Stimulated activated CD8-positive, alpha-beta memory T cell treated with anti-CD3 and anti-CD28 coated beads, Interleukin-7, amount 100 ng/mL, for 1 hour (primary cell): Measurements from ENCODE around the gene ARID3A.

ENCODE experiments used
- DNase-seq, 2 donors: peaks; one replicate each; pipeline ENCODE4 v3.0.0-alpha.2; 2020; ENCODE audit warnings: low read depth in 2 of 2

Gene ARID3A

GRCh38 chr19:961866-962620 lies 36.2 kb downstream of the ARID3A start:
- DNase-seq, result no peak

DNA sequence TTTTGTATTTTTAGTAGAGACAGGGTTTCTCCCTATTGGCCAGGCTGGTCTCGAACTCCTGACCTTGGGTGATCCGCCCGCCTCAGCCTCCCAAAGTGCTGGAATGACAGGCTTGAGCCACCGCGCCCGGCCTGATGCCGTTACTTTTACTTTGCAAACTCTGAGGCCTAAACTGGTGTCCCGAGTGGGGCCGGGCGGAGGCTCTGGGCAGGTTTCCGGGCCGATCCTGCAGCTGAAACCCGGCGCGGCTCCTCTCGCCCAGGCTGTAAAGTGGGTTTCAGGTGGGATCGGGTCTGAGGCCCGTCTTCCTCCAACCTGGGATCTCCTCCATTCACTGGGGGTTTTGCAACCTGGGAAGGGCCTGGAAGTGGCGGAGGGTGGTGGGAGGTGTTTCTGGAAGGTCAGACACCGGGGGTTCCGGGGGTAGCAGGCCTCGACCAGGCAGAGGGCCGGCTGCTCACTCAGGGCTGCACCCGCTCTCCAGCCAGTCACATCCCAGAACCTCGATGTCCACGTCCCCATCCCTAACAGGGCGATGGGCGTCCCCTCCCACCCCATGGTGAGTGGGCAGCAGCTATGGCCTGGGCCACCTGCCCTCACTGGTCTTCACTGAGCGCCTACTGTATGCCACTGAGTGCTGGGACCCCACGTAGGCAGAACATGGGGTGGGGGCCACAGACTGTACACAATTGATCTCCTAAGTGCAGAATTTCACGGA lies 37.0 kb downstream of the ARID3A start:
- DNase-seq, result no peak

- no peak for DNase-seq
Measured at GRCh38 chr19:963486-963951, 37.7 kb downstream of the ARID3A start.

- DNase-seq, result no peak
Measured at GRCh38 chr19:964116-964520, 38.3 kb downstream of the ARID3A start.

- no peak for DNase-seq
Measured at GRCh38 chr19:964761-965694, 39.2 kb downstream of the ARID3A start.

GRCh38 chr19:966485-967088 lies 40.8 kb downstream of the ARID3A start:
- DNase-seq, result no peak

DNA sequence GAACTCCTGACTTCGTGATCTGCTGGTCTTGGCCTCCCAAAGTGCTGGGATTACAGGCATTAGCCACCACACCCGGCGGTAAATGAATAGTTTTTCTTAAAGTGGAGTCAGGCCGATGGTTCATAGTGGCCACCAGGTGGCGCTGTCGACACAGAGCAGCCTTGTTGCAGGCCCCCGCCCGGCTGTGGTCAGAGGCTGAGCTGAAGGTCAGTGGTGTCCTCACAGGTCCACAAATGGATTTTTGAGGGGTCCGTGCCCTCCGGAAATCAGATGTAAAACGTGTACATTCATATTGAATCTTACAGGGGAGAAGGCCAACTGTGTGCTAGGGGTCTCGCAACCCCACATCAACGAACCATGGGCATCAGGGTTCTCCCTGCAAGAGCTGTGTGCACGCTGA lies 44.9 kb downstream of the ARID3A start:
- DNase-seq, result no peak

DNA sequence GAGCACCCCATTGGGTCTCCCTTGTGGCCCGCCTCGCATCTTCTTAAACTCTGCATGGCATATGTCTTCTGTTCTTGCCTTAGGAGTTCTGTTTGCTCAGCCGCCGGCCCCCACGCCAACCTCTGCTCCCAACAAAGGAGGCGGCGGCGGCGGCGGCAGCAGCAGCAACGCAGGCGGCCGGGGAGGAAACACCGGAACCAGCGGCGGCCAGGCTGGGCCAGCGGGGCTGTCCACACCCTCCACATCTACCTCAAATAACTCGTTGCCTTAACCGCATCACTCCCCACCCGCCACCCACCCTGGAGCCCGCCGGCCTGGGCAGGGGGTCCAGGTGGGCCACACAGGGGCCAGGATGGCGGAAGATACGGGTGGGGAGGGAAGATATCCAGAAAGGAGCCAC lies 46.0 kb downstream of the ARID3A start:
- DNase-seq, result no peak

DNA sequence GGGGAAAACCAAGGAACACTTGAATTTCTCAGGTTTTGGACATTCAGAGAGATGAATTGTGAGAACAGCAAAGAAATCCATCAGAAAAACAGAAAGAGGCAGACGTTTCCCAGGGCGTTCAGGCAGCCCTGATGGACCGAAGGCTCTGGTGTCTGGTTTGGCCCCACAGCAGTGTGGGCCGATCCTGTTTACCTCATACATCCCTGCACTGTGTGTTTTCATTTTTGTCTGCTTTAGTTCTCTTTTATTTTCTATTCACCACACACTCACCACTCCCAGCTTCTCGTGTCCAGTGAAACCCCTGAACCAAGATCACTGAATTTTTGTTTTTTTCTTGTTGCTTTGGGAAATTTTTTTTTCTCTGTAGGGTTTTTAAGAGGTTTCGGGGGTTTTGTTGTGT lies 46.4 kb downstream of the ARID3A start:
- no peak for DNase-seq

DNA sequence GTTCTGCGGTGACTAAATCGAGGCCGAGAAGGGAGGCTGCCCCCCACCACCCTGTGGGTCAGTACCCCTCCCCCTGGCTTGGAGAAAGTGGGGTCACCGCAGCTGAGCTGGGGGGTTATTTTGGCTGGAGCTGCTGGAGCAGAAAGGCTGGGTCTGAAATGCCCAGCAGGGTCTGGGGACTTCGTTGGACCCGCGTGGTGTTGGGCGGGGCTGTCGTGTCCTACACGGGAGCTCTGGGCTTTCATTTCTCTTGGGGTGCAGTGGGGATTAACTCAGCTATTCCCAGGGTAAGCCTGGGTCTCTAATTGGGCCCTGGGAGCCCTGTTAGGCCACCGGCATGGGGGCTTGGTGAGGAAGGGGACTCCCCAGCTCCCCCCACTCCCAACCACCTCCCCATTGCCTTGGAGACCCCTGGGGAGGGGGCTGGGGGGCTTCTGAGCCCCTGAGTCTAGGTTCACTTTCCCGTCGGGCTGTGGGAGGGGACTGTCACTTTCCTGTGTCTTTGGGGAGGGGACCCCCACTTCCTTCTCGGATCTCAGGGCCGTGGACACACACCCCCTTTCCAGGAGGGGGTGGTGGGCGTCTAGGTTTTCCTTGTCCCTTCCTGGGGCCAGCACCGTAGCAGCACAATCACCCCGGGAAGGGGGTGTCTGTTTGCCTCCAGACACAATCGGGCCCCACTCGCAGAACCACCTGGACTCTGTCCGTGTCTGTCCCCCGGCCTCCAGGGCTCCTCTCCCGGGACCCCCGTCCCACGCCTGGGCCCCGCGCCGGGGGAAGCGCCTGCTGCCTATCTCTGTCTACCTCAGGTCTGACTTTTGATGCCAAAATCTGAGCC lies 48.1 kb downstream of the ARID3A start:
- no peak for DNase-seq

GRCh38 chr19:974564-975257 lies 48.9 kb downstream of the ARID3A start:
- no peak for DNase-seq

- no peak for DNase-seq
Measured at GRCh38 chr19:976476-976875, 50.6 kb downstream of the ARID3A start.

DNA sequence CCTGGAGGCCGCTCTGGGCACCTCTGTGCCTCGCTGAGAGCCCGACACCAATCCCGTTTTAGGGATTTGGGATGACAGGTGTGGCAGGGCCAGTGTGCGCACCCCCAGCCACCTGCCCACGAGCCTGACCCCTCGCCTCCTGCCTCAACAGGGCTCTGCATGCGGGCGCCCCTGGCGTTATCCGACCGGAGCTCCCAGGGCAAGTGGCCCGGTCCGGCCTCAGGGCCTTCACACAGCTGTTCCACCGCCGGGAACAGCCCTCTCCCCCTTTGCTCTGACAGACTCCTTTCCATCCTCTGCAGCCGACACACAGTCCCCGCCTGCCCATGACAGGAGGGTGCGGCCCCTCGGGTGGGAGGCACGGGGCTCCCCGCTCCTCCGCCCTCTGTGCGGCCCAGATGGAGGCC lies 51.2 kb downstream of the ARID3A start:
- DNase-seq, result no peak

DNA sequence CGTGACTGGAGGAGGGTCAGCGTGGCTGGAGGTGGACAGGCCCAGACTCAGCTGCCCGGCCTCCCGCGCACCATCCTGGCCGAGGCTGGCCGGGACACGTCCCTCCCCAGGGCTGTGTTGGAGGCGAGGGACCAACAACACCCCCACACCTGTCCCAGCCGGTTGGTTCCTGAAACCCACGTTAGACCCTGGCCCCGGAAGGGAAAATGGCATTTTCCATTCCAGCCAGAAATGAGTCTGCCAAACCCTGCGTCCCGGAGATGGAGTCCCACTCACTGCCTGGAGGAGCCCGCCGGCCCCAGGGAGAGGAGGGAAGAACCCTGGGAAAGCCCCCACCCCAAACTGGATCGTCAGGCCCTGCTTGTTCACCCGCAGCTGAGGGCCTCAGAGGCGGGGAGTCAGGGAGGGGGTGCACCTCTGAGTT lies 53.5 kb downstream of the ARID3A start:
- DNase-seq, result no peak

GRCh38 chr19:980133-980998 lies 54.5 kb downstream of the ARID3A start:
- DNase-seq, result no peak

GRCh38 chr19:982567-983170 lies 56.8 kb downstream of the ARID3A start:
- peak; percentile 51 to 55 for DNase-seq

DNA sequence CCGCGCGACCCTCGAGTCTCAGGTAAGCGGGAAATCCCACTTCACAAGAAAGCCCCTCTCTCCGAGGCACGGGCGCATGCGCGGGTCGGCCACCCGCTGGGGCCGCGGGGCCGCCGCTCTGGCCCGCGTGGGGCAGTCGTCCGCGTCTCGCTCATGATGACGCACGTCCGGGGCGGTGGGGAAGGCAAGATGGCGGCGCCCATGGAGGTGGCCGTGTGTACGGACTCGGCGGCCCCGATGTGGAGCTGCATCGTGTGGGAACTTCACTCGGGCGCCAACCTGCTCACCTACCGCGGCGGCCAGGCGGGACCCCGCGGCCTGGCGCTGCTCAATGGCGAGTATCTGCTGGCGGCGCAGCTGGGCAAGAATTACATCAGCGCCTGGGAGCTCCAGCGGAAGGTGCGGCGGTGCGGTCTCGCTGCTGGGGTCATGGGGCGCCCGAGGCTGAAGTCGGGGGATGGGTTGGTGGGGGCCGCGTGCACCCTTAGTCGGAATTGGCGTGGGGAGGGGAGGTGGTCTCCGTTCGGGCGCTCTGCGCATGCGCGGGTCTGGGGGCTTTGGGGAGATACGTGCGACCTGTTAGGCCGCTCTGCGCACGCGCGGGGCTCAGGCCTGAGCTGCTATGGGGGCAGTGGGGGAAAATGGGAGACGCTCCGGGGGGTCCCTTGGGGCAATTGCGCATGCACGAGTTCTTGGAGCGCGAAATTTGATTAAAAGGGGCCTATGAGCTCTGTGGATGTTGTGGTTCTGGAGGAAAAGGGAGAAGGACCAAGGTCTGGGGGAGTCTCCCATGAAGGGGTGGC lies 58.5 kb downstream of the ARID3A start, which contains the start of gene WDR18:
Gene WDR18, plus strand, starts transcription at position 181 of the 803 bp plus-strand sequence. Its CDS starts 9 bp downstream, at position 190.
- DNase-seq, result peak; percentile 77

- DNase-seq, result no peak
Measured at GRCh38 chr19:986083-986482, 60.2 kb downstream of the ARID3A start.
